GM19372 (cell line): Measurements from ENCODE around the gene TRIM37.
"Not testable (repeated sequence)": the region's sequence is repeated elsewhere in the genome, so short reads cannot be mapped to it uniquely, and the experiment has no call there.

ENCODE experiments used
- ATAC-seq: cut with Tn5 transposase; IDR thresholded peaks from one replicate; pipeline ENCODE4 v1.9.1; 2021; ENCODE audit warnings: mild to moderate bottlenecking, low read depth, moderate library complexity; ENCODE audit not compliant: unreplicated experiment

Gene TRIM37

DNA sequence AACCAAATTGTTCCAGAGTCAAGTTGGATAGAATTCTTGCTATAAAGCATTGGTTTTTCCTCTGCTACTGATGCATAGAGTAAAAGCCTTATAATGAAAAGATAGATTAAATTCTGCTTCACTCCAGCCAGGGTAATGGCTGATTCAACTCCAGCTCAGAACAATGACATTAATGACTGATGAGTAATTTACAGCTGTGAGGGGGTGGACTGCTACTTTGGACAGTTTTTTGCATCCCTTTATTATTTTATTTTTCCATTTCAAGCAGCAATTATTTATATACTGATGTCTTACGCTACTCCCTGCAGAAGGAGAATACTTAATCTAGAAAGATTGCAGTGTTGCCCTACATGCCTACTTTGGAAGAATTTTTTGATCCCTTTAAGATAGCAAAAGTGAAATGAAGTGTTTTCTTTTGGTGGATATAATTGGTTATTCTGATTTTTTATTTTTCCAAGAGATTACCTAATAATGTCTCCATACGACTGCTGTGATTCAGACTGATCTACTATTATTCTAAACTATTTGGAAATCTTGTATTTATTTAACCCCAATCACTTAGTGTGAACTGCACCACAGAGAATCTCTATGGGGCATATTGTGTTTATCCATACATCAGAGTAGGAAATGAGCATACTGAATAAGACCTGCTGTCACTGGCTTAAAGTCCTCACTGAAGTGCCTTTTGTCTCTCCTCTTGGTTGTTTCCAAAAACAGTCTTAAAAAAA is 149.5 kb downstream of the TRIM37 start:
- no peak for ATAC-seq

- ATAC-seq = not testable (repeated sequence)
Measured at GRCh38 chr17:58954358-58954757, 152.3 kb downstream of the TRIM37 start.

- no peak for ATAC-seq
Measured at GRCh38 chr17:58947824-58948223, 158.9 kb downstream of the TRIM37 start.

- ATAC-seq = no peak
Measured at GRCh38 chr17:58947411-58947810, 159.3 kb downstream of the TRIM37 start.

DNA sequence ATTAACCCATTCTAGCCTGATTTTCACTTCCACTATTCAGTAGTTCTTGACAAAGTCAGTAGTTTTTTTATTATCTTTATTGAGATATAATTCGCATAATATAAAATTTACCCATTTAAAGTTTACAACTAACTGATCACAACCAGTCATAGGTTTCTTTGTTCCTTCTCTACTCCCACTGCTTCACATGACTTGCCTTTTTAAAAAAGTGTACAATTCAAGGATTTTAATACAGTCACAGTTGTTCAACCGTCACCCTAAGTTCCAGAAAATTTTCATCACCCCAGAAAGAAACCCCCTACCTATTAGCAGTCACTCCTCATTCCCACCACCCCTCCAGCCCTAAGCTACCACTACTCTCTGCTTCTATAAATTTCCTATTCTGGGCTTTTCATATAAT is 162.5 kb downstream of the TRIM37 start:
- ATAC-seq = no peak

DNA sequence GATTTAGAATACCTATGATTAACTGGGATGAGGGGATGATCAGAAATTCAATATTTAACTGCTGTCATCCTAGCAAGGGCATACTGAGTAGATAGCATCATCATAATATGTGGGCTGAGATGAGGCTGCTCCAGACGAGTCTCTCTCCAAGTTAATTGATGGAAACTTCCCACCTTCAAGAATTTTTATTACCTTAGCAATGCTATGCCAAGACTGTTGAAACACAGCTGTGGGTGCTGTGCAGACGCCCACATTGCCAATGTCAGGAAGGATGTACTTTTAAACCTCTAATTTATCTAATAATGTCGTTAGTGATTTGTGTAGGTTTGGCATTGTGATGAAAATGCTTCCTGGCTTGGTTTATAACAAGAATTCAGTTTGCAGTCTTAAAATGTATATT is 170.4 kb downstream of the TRIM37 start:
- no peak for ATAC-seq

- no peak for ATAC-seq
Measured at GRCh38 chr17:58932956-58933355, 173.7 kb downstream of the TRIM37 start.
